ENCODE measurements around the gene LGR4. TPM values are rescaled to one million over a fixed set of nuclear protein-coding genes. Genes with fewer than 3 reads are reported as not detected.

Gene LGR4
- total and polyA plus RNA-seq, 2 of the 13 experiments (the other 11 are each of a cell fraction or from before 2014, with no cell fraction given) = 42.1 to 68.7 TPM

DNA sequence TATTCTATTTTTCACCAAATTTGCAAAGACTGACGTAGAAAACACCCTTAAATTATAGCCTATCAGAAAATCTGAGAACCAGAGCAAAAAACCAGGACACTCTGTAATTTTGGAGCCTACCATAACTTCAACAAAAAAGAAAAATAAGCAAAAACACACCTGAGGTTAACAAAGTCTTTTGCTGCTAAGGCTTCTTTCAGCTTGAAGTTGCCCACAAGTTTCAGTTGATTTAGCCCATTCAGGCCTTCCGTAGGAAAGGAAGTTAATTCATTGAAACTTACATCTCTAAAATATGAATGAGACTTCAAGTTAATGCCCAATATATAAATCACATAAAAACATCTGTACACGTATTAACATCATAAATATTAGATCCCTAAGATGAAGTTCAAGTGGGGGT lies 99.2 kb downstream of the LGR4 start:
- no TSS peak for BruUV-seq (replicated peaks)
- Histone ChIP-seq H3K79me2 (ENCODE audit: insufficient read depth, low read length) (peaks cover 2% of the 10 kb centered on the region), H3K4me3 (replicated peaks in 1 of 3; ENCODE audit: insufficient read depth in 1 of 3, low read depth in 2 of 3, low read length in 3 of 3) (no peak overlapping the region), H3K27ac (ENCODE audit: extremely low read length, insufficient read depth, low read length) (peak overlapping the region; percentile 78), H3K9ac (ENCODE audit: insufficient read depth, low read depth, low read length) (no peak overlapping the region), H3K9me3 (ENCODE audit: low read length) (no peaks in the 10 kb centered on the region), H4K20me1 (ENCODE audit: insufficient read depth, low read length) (no peaks in the 10 kb centered on the region), H3K4me1 (ENCODE audit: insufficient read depth, low read length) (peaks cover 44% of the 10 kb centered on the region), H3K36me3 (replicated peaks in 1 of 2; ENCODE audit: control insufficient read depth in 1 of 2, insufficient read depth in 2 of 2, low read length in 2 of 2) (peaks cover 15 to 52% of the 10 kb centered on the region in 2 experiments), H3K27me3 (ENCODE audit: control insufficient read depth in 1 of 2, insufficient read depth in 2 of 2, low read length in 2 of 2) (no peaks in the 10 kb centered on the region), H3K4me2 (ENCODE audit: low read depth, low read length) (no peak overlapping the region), H2AFZ (ENCODE audit: low read length) (no peak overlapping the region)
- CTCF ChIA-PET (ENCODE audit: low intra/inter-chr PET ratio, low total read pairs) = no interaction called here
- intact Hi-C loops (cut with micrococcal nuclease; ENCODE audit: unreplicated experiment) = no loop called here
- POLR2A ChIA-PET = interaction anchor here (1.4 to 4.8 kb wide), 7 partner anchors 22 to 102 kb away, joined by 4 to 65 read pairs (median 8); partner anchors contain the start of gene LGR4
- ATAC-seq (no peak), FAIRE-seq (no peak), DNase-seq (ENCODE audit: low spot score) (no peak)
- WGBS (ENCODE audit: low lambda C conversion rate) = over 99% methylated on average over 3 of the region's 3 CpGs
- in situ Hi-C loops (cut with HindIII; ENCODE audit: extremely low pct_ligation_motif_present, low pct_unique_long_range_greater_than_20kb) = loop anchor here (5.0 kb wide), 1 partner anchor 99 kb away; the partner anchor contains the start of gene LGR4
- no peak for TF ChIP-seq ZNF839 (CRISPR knock-in tag; IDR thresholded peaks at IDR 0.05; ENCODE audit: borderline replicate concordance)
- no peak for TF ChIP-seq RXRA (CRISPR knock-in tag; IDR thresholded peaks at IDR 0.05)
- TF ChIP-seq PITX1 (CRISPR knock-in tag; IDR thresholded peaks at IDR 0.05) = no peak
- TF ChIP-seq MYNN (CRISPR knock-in tag; IDR thresholded peaks at IDR 0.05; ENCODE audit: low read depth) = no peak
- TF ChIP-seq ZNF570 (CRISPR knock-in tag; IDR thresholded peaks at IDR 0.05; ENCODE audit: borderline replicate concordance) = no peak
- TF ChIP-seq ZNF775 (CRISPR knock-in tag; IDR thresholded peaks at IDR 0.05; ENCODE audit: borderline replicate concordance) = no peak
- TF ChIP-seq, protein P1, sequence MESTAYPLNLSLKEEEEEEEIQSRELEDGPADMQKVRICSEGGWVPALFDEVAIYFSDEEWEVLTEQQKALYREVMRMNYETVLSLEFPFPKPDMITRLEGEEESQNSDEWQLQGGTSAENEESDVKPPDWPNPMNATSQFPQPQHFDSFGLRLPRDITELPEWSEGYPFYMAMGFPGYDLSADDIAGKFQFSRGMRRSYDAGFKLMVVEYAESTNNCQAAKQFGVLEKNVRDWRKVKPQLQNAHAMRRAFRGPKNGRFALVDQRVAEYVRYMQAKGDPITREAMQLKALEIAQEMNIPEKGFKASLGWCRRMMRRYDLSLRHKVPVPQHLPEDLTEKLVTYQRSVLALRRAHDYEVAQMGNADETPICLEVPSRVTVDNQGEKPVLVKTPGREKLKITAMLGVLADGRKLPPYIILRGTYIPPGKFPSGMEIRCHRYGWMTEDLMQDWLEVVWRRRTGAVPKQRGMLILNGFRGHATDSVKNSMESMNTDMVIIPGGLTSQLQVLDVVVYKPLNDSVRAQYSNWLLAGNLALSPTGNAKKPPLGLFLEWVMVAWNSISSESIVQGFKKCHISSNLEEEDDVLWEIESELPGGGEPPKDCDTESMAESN (CRISPR knock-in tag; conservative IDR thresholded peaks at IDR 0.05) = no peak
- TF ChIP-seq ZNF441 (CRISPR knock-in tag; IDR thresholded peaks at IDR 0.05; ENCODE audit: borderline replicate concordance) = no peak
- TF ChIP-seq ZMYM4 (CRISPR knock-in tag; IDR thresholded peaks at IDR 0.05) = no peak
- no peak for TF ChIP-seq ZFP36 (IDR thresholded peaks at IDR 0.05; ENCODE audit: borderline replicate concordance, low read depth, low read length, partially characterized antibody)
- no peak for TF ChIP-seq FOXA3 (CRISPR knock-in tag; IDR thresholded peaks at IDR 0.05)
- TF ChIP-seq GPN1 (CRISPR knock-in tag; IDR thresholded peaks at IDR 0.05; ENCODE audit: borderline replicate concordance) = no peak
- no peak for TF ChIP-seq ZSCAN31 (CRISPR knock-in tag; IDR thresholded peaks at IDR 0.05; ENCODE audit: low read depth)
- TF ChIP-seq KAT7 (CRISPR knock-in tag; IDR thresholded peaks at IDR 0.05; ENCODE audit: borderline replicate concordance) = no peak
- no peak for TF ChIP-seq SALL2 (CRISPR knock-in tag; IDR thresholded peaks at IDR 0.05)
- no peak for TF ChIP-seq HIVEP1 (CRISPR knock-in tag; IDR thresholded peaks at IDR 0.05)
- no peak for TF ChIP-seq ARNT (IDR thresholded peaks at IDR 0.05)
- no peak for TF ChIP-seq SSRP1 (CRISPR knock-in tag; IDR thresholded peaks at IDR 0.05)

All from HepG2 (cell line).